Measurements from ENCODE around the gene GPRC5D.

Gene GPRC5D

DNA sequence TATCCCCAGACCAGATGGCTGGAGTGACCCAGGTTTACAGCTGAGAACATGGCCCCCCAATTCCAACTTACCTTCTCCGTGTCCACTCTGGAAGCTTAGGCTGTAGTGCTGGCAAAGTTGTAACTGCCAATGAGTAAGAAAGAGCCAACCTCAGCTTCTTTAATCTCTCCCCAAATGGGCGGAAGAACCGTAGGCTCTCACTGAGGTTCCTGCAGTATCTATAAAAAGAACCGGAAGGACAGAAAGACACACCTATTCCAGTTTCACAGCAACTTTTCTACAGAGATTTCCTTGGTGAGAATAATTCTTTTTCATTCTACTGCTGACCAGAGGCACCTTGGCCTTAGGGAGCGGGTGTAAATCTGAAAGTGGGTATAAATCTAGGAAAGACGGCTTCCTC lies at the start of gene GPRC5D:
Gene GPRC5D (minus strand): TSS at position 135 of the 400 bp plus-strand sequence. CDS start 1,786 bp downstream, outside the sequence.
- Histone ChIP-seq H3K27ac (no peak within 1 kb of the TSS), H3K4me3 (no peak within 1 kb of the TSS)

DNA sequence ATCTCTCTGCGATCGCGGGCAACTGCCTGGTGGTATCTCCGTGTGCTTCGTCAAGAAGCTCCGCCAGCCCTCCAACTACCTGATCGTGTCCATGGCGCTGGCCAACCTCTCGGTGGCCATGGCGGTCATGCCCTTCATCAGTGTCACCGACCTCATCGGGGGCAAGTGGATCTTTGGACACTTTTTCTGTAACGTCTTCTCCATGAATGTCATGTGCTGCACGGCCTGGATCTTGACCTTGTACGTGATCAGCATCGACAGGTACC lies 49.7 kb upstream of the GPRC5D start:
- H3K4me3 ChIP-seq = peak overlapping the region; percentile 39 to 82 (median 75)
- H3K27ac ChIP-seq = peak overlapping the region; percentile 31 to 96 (median 90)

DNA sequence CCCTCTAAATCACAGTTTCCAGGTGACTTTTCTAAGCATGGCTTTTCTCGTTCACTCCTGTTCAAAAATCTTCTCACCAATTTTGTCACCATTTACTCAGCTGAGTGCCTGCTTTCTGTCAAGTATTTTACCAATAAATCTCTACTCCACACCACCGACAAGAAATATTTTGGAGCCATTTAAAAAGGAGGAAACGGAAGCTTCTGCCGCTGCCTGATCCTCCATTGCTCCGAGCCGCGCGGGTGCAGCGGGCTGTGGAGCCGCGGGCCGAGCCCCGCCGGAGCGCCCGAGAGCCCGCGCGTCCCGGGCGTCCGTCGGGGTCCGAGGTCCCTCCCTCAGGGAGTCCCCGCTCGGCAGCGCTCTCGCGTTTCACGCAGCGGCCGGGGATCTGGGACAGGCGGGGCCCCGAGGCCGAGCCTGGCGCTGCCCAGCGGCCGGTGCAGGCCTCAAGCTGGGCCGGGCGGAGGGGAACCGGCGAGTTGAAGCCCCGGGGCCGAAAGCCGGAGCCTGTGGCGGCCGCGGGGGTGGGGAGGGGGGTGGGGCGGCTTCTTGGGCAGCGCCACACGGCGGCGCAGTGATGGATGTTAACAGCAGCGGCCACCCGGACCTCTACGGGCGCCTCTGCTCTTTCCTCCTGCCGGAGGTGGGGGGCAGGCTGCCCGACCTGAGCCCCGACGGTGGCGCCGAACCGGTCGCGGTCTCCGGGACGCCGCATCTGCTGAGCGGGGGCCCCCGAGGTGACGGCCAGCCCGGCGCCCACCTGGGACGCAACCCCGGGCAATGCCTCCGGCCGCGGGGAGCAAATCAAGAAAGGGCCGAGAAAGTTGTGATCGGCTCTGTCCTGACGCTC lies 49.2 kb upstream of the GPRC5D start:
- peak overlapping the region; percentile 39 to 82 (median 75) for H3K4me3 ChIP-seq
- peak overlapping the region; percentile 56 to 96 (median 90) for H3K27ac ChIP-seq

DNA sequence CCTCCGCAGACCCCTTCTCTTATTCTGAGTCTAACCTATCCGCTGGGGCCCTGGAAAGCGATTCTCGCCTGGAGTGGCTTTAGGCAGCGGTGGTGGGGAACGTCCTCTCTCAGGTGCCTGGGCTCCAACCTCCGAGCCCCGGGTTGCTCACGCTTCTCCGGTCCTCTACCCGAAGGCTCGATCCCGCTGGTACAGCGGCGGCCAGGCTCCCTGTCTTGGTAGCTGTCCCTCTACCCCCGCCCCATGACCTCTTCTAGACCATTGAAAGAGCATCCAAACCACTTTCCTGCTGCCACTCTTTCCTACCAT lies 48.6 kb upstream of the GPRC5D start:
- H3K27ac ChIP-seq = peak overlapping the region; percentile 56 to 96 (median 90)
- H3K4me3 ChIP-seq = peak overlapping the region; percentile 39 to 82 (median 75)

DNA sequence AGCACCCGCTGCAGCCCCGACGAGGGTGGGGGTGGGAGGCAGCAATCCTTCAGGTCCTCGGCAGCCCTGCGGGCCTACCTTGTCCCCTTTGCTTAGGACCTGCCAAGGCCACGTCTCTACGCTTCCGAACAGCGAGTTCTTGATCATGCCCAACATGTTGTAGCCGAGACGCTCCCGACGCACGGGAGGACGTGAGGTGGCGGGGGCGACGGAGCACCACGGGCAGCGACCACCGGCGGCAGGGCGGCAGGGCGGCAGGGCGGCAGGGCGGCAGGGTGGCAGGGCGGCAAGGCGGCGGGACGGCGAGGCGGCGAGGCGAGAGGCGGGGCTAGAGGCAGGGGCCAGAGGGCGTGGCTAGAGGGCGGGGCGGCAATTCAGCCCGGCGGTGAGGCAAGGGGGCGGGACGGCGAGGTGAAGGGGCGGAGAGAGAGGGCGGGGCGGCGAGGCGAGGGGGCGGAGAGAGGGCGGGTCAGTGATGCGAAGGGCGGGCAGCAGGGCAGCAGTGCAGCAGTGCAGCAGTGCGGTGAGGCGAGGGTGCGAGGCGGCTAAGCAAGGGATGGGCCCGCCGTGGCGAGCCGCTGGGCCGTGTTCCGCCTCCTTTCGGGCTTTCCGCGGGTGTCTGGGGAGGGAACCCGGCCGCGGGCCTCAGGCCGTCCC lies 48.1 kb upstream of the GPRC5D start, which contains the start of gene HEBP1:
Gene HEBP1 (minus strand): TSS at position 307 of the 657 bp plus-strand sequence. CDS start 151 bp downstream, at position 156.
- peak within 1 kb of the TSS; percentile 61 to 96 (median 90) for H3K27ac ChIP-seq
- peak within 1 kb of the TSS; percentile 46 to 82 (median 75) for H3K4me3 ChIP-seq

DNA sequence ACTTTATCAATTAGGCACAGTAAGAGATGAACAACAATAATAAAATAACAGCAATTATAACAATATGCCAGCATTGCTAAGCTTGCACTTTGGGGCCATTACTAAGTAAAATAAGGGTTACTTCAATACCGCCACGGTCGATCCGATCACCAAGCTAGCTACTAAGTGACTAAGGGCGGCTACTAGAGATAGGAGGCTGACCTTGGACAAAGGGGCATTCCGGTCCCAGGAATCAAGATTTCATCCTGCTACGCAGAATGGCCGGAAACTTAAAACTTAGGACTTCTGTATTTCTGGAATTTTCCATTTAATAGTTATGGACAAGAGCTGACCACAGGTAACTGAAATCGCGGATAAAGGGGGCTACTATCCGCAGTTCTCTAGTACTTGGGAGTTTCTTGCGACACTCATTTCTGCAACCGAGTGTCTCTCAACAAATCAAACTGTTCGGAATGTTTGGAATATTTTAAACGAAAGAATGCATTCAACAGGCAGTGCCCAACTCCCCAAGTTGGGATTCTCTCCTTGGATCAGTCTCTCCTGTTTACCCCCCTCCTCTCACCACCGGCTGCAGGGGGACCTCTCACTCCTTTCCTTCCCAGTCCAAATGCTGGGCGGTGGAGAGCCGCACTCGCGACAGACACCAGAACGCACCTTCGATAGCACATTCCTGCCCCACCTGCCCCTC lies 47.4 kb upstream of the GPRC5D start:
- Histone ChIP-seq H3K4me3 (peak overlapping the region; percentile 46 to 82 (median 75)), H3K27ac (peak overlapping the region in 20 of 21 experiments; percentile 30 to 93 (median 80))

DNA sequence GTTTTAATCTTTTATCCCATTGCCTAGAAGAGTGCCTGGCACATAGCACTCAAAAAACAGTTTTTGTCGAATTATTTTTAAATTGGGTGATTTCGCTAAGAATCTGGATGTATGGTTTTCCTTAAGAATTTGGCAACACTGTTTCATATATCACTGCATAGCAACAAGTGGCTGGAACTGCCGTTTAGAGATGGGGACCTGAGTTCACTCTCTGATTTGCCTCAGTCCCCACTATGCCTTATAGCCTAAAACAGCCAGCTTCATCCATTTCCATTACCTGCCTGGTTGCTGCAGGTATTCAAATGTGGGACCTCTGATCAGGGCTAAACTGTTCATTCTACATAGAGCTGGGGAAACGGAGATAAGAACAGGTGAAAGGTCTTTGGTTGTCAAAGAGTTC lies 46.3 kb upstream of the GPRC5D start:
- no peak overlapping the region for H3K27ac ChIP-seq
- no peak overlapping the region for H3K4me3 ChIP-seq

DNA sequence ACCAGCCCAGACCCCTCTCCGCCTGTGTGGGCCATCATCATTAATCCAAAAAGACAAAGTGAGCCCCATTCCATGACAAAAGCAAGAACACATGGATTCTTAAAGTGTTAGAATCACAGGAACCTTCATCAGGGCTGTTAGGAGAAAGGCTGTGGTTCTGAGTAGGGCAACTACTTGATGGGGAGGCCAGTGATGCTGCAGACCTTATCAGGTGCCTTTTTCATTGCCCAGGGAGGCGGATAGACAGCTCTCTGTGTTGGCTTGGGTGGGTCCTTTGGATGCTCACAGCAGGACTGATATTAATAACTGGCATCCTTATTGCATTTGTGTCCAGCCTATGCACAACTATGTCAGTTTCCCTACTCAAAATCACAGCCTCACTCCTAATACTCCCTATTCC lies 45.8 kb upstream of the GPRC5D start:
- Histone ChIP-seq H3K4me3 (no peak overlapping the region), H3K27ac (no peak overlapping the region)

DNA sequence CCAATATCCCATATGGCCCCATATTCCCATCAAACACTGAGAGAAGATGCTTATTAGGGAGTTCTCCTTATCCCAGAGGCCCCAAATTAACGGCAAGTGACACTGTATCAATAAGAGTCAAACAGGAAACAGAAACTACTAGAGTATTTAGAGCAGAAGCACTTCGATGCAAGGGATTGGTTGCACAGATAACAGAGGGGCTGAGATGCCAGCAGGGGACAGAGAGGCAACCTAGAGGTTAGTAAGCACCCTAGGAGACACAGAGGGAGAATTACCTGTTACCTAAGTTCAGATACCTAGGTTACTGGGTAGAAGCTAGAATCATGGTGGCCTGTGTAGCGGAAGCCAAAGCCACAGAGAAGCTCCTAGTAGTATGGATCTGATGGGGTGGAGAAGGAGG lies 45.2 kb upstream of the GPRC5D start:
- peak overlapping the region in 1 of 21 experiments; percentile 1 for H3K27ac ChIP-seq
- H3K4me3 ChIP-seq = no peak overlapping the region

DNA sequence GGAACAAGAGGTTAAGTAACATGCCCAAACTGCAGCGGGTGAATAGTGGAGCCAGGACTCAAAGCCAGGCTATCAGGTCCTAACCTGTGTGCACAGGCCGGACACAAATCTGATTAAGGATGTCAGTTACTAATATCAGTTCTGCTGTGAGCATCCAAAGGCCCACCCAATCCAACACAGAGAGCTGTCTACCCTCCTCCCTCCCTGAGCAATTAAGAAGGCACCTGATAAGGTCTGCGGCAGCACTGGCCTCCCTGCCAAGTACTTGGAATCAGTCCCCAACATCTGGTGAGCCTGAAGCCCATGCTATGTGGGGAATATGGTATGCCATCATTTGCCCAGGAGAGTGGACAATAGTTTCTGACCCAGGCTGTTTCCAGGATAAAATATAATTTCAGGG lies 44.2 kb upstream of the GPRC5D start:
- H3K27ac ChIP-seq = no peak overlapping the region
- no peak overlapping the region for H3K4me3 ChIP-seq

DNA sequence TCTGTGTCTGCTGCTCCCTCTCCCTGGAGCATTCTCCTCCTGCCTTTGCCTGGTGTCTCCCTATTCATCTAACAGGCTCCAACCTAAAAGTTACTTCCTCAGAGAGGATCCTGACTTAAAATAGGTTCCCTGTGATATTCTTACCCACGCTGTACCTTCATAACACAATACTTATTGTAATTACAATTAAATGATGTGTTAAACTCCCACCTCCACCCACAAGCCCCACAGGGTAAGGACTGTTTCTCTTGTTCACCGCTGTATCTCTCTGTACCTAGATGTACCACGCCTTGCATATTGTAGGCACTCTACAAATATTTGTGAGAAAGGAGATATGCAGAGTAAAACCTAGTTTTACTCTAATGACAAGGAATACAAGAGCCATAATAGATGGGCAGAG lies 43.1 kb upstream of the GPRC5D start:
- H3K27ac ChIP-seq = no peak overlapping the region

DNA sequence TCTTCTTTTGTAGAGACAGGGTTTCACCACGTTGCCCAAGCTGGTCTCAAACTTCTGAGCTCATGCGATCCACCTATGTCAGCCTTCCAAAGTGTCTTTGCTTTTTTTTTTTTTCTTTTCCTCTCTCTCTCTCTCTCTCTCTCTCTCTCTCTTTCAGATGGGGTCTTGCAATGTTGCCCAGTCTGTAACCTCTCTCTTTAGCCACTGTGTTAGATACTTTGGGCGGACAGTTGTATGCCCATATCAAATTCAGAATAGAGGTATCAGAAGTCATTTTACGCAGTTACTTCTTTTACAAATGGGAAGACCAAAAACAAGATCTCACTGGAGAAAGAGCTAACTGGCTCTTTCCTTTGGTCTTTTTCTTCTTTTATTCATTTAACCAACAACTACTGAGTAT lies 41.4 kb upstream of the GPRC5D start:
- Histone ChIP-seq H3K27ac (peak overlapping the region in 12 of 21 experiments; percentile 21 to 79 (median 56)), H3K4me3 (no peak overlapping the region)

More for the DNA sequence above, 43.1 kb upstream of the GPRC5D start:
- H3K4me3 ChIP-seq = no peak overlapping the region

DNA sequence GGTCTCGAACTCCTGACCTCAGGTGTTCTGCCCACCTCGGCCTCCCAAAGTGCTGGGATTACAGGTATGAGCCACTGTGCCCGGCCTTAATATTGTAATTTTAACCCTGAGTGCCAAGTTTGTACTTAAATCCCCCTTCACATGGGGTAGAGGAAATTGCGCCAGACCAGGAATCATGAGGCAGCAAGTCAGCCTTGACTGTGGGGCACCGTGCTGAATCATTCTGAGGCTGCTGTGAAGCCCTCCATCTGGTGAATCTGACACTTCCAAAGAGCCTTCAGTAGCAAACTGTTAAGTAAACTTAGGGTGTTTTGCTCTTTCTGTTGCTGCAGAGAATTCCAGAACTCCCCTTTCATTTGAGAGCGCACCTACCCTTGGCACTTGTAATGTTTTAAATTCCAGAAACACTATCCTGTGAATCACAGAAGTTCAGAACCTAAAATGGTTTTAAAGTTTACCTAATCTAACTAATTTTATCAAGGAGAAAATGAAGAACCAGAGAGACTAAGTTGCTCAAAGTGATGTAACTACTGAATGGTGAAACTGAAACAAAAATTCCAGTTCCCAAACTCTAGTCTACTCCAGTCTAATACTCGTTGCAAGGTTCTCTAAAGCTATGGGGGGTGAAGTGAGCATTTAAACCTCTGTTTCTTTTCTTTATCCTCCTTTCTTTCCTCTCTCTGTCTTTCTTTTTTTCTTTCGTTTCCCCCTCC lies 40.6 kb upstream of the GPRC5D start:
- H3K27ac ChIP-seq = peak overlapping the region in 17 of 21 experiments; percentile 11 to 79 (median 51)
- H3K4me3 ChIP-seq = no peak overlapping the region

DNA sequence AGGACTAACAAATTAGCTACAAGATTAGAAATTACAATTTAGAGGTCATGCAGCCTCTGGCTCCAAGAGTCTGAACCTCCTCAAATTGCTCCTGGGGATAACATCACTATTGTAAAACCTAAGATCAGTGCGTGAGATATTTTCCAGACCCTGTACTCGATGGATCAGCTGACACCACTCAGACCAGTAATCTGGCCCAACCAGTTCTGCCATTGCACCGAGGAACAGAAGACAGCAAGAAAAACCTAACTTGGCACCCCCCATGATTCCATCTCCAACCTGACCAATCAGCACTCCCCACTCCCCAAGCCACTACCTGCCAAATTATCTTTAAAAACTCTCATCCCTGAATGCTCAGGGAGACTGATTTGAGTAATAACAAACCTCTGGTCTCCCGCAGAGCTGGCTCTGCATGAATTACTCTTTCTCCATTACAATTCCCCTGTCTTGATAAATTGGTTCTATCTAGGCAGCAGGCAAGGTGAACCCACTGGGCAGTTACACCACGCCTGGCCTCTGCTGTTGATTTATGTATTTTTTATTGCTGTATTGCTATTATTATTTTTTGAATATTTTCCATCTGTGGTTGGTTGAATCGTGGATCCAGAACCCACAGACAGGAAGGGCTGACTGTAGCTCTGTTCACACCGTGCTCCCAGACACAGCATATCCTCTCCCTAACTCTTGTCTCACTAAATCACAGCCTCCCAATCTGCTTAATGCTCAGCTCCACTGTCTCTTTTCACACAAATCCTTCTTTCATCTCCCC lies 38.9 kb upstream of the GPRC5D start:
- no peak overlapping the region for H3K4me3 ChIP-seq
- peak overlapping the region in 3 of 21 experiments; percentile 9 to 68 (median 11) for H3K27ac ChIP-seq

DNA sequence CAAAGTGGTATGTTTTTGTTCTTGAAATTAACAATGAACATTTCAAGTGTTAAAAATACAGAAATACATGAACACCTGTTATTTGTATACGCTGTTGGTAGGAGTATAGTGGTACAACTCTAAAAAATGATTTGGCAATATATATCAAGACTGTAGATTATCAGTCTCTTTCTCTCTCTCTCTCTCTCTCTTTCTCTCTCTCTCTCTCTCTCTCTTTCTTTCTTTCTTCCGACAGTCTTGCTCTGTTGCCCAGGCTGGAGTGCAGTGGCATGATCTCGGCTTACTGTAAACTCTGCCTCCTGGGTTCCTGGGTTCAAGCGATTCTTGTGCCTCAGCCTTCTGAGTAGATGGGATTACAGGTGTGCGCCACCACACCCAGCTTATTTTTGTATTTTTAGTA lies 35.5 kb upstream of the GPRC5D start:
- Histone ChIP-seq H3K27ac (no peak overlapping the region), H3K4me3 (no peak overlapping the region)

DNA sequence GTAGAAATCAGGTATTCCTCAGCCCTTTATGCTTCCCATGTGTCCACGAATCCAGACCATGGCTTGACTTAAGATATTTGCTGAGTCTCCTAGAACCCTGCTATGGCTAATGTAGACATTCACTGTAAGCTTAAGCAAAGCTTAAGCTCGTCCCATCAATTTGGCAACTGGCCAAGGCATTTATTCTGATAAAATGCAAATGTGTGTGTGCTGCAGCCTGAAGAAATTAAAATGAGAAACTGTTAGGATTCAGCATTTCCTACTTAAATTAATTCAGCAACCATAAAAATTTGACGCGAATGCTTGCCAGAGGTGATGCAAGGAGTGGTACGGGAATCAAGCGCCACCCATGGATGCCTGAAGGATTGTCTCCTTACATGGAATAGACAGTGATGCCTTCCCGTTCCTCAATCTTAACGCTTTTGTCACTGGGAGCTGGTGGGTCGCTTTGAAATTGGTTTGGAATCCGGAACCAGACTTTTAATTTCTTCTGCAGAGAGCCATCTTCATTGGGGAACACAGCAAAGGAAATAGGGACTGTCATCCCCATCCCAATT lies 34.9 kb upstream of the GPRC5D start:
- Histone ChIP-seq H3K4me3 (no peak overlapping the region), H3K27ac (no peak overlapping the region)

DNA sequence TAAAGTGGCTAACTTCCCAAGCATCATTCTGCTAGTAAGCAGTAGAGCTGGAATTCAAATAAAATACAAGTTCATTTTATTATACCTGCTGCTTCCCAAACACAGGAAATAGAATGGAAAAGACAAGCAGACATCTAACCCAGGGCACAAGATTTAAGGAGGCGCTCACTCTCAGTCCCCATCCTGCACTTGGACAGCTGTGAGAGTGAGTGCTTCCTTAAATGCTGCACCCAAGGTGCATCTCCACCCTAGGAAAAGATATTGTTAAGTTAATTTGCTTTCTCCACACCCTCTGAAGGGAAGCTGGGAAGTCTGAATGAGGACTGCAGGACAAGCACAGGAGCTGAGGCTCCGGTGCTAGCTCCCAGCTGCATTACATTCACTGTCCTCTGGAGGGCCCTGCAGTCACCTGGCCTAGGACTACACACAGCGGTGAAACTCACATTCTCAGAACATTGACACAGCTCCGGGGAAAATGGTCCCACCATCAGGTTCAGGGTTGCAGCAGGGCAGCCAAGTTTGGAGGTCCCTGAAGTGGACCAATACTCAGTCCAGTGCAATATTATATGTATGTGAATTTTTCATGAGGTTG lies 33.9 kb upstream of the GPRC5D start:
- no peak overlapping the region for H3K4me3 ChIP-seq
- no peak overlapping the region for H3K27ac ChIP-seq

DNA sequence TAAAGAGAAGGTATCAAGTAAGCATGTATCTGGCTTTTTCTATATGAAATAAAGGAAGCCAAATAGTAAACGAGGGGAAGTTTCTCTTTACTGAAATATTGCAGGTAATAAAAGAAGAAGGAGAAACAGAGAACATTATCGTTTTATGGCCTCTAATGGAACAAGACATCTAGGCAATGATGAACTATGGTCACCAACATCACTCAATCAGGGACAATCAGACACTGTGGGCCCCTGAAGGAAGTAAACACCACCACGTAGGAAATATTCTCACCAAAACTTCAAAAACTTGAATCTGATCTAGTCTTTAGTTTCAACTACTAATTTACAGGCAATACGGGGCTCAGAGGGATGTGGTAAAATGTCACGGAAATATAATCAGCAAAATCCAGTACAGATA lies 32.2 kb upstream of the GPRC5D start:
- H3K27ac ChIP-seq = no peak overlapping the region
- H3K4me3 ChIP-seq = no peak overlapping the region
